SW480 (cell line): ENCODE data around the gene DPP6.

Source experiments
- DNase-seq: peaks from one replicate; pipeline ENCODE4 v3.0.0-alpha.2; 2016; ENCODE audit warnings: low spot score

The DPP6 gene

DNA sequence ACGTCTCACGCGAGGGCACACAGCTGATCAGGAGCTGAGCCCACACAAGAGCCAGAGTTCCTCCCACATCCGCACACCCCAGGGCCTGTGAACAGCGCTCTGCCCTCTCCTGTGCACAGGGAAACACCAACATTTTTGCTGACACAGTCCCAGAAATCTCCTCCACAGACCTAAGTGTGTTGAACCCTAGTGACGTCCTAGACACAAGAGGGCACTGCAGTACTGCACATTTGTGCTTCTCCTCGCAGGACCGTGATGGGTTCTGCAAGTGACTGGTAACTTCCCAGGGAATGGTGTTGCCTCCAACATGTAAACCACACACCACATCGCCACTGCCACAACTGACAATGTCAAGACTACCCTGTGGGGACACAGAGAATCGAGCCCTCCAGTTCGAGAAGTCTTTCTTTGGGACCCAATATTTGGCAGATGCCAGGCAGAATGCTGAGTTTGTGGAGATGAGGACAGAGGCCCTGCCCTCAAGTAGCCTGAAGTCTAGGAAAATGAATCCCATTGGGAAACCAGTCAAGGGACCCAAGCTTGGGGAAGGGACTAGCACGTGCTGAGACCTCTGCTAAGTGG lies 780.5 kb downstream of the DPP6 start:
- peak; percentile 53 for DNase-seq

DNA sequence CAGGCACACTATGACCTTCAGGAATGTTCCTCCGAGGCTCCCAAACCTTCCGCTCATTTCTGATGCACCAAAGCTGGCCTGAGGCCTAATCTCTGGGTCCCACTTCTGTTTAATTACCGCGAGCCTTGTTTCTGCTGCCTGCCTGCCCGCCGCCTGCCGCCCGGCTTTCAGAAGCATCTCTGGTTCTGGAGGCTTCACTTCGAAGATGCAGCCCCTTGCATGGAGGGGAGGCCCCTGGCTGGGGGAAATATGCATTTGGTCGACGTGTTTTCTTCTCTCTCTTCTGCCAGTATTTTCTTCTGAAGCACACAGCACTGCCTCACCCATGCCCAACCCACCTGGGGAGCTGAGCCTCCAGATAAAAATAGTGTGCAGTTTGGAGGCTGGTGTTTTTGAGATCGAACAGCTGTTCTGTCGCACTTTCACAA lies 783.8 kb downstream of the DPP6 start:
- no peak for DNase-seq

DNA sequence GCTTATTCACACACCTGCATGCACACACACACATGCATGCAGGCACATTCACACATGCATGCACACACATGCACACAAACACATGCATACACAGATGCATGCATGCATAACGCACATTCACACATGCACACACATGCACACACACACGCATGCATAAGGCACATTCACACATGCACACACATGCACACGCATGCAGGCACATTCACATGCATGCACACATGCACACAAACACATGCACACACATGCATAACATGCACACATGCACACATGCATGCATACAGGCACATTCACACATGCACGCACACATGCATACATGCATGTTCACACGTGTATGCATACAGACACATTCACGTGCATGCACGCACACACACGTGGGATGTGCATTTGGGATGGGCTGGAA lies 784.9 kb downstream of the DPP6 start:
- no peak for DNase-seq

DNA sequence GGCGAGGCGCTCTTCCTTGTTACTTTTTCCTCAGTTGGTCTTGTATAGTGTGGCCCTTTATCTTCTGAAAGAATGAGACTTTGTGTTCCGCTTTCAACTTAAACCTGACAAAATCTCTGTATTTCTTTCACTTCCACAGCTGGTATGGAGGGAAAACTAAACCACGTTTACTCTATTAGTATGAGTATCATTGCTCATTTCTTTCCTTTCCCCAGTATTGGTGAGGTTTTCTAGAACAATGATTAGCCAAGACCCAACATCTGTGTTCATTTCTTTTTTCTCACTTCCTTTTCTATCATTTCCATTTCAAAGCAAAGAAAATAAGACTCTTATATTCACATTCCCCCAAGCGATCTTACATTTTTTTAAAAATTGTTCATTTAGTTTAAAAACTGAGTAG lies 785.4 kb downstream of the DPP6 start:
- DNase-seq, result no peak

DNA sequence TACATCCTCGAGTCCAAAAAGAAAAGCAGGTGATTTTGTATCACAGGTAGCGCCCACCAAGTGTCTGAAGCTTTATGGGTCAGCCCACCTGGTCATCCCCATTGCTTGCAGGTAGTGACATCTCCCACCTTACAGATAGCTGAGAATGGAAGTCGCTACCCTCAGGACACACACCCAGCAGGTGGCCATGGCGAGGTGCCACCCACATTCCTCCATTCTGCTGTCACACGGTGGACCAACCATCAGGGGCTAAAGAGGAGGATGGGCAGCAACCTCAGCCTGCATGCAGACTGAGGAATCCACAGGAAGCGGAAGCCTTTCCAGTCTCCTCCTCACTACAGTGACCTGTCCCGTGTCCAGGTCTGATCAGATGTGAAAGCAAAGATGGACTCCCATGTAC lies 787.9 kb downstream of the DPP6 start:
- no peak for DNase-seq

DNA sequence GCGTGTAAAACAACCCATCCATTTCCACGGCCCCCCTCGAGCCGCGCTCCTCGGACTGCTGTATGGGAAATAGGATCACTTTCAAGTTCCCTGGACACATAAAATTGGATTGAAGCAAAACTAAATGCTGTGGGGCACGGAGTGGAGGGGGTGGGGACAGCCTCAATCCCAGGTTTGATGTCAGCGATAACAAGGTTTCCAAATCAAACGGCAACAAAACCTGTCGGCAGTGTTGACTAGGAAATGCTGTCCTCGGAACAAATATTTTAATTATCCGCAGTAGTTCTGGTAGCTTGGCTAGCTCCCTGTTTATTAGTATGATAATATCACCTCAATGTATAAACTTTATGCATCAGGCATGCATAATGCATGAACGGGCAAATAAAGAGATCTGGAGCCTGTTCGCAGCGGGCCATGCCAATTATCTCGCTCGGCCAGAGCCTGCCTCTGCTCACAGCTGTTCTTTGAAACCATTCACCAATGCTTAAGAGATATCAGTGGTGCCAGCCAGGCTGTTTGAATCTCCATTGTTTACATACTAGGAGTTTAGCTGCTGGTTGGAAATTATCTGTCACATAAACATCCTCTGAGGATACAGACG lies 789.6 kb downstream of the DPP6 start:
- no peak for DNase-seq

DNA sequence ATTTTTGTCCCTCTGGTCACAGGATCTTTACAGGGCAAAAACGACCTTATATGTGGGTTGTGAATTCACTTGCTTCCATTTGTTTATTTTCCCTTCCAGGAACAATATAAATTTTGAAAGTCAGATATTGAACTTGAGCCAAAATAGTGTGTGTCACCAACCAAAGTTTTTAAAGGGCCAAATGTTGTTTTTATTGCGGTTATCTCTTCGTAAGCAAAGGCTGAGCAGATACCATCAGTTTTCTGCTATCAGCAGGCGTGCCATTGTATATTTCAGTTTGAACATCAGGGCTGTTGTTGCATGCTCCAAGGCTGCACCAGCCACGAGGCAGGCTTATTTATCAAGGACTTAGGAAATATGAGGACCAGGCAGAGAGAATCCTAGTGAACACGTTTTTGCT lies 790.4 kb downstream of the DPP6 start:
- DNase-seq, result no peak

DNA sequence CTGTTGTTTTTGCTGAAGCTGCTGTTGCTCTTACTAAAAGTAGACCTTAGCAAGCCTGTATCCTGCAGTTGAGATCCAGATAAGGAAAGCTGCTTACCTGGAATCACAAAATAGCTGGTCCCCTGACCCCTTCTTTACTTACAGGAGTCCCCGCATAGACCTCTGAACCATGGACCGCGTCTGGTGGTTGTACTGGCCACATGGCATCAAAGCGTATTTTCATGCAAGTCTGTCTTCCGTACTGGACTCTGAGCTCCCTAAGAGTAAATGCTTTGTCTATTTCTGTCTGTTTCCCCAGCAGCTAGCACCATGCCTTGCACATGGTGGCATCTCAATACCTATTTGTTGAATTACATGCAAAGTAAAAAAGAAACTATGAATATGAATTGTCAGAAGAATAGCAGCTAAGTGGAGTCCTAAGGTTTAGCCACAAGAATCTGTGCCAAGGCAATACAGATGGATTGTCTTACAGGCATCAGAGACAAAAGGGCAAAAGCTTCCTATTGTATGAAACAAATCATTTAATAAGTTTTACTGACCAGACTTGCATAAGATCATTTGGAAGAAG lies 791.6 kb downstream of the DPP6 start:
- no peak for DNase-seq

DNA sequence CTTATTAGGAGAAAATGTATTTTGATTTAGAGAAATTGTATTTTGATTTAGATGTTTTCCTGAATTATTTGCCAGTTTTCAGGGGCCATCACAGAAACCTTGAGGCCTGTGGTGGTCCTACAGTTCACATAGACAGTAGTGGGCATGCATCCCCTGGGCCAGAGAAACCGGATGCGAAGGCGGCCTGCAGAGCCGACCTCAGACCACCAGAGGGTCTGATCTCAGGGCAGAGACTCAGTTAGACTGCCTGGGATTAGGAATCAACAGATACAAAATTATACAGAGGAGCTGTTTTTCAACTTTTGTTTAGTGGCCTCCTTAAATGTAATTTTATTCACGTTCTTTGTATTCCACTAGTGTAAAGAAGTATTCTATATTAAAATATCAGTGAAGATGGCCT lies 792.3 kb downstream of the DPP6 start:
- DNase-seq, result no peak

DNA sequence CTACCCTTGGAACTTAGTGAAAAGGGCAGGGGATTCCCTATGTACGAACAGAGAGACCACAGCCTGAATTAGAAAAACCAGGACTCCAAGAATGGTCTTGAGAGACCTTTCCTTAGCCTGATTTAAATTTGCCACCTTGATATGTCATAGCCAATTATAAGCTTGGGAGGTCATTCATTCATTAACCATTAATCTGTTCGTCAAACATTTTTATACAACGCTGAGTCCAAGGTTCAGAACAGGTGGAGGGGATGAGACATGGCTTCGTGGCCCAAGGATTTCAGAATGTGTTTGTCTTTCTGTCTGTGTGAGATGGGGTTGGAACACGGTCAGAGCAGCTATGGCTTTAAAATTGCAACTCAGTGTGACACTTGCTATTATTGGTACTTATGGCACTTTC lies 792.8 kb downstream of the DPP6 start:
- no peak for DNase-seq

DNA sequence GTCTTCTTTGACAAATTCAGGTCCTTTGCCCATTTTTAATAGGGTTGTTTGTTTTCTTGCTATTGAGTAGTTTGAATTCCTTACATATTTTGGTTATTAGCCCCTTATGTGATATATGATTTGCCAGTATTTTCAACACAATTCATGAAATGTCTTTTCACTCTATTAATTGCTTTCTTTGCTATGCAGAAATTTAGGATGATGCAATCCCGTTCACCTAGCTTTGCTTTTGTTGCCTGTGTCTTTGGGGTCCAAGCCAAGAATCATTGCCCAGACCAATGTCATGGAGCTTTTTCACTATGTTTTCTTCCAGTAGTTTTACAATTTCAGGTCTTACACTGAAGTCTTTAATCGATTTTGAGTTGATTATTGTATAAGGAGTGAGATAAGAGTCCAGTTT lies 796.3 kb downstream of the DPP6 start:
- no peak for DNase-seq

DNA sequence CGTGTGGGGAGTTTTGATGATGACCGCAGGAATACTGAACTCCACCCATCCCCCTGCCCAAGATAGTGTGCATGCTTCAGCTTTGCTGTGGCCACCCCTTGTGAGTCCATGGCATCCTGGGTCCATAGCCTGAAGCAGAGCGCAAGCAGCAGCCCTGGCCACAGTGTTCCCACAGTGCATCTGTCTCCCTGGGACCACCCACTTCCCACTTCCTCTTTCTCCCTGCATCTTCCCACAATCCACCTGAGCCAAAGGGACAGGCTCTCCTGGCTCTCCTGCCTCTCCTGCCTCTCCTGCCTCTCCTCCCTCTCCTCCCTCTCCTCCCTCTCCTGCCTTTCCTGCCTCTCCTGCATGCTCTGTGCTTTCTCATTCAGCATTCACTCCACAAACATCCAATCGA lies 800.0 kb downstream of the DPP6 start:
- no peak for DNase-seq

DNA sequence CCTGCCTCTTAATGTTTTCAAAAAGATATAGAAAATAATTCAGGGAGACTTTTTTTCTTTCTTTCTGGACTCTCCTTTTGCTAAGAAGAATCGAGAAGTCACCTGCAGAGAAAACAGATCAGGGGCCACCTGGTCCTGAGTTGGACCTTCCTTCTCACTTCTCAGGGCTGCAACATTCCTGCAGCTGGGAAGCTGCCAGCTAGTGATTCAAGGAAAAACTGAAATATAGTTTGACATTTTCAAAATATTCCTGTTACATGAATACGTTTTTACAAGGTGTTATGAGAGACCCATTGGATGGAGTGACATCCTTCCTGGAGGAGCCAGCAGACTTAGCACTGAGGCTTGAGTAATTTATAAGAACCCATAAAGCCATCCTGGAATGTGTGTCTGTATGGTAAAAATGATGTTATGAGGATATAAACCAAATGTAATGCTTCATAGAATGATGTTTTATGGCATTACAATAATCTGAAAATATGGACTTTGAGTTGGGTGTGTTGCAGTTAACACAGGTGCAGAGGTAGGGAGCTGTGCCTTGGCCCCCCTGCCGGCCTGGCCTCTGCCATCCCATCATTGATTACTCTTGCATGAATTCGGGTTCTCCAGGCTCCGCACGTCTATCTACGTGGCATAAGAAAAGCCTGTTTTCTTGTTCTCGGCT lies 801.0 kb downstream of the DPP6 start:
- DNase-seq, result no peak

DNA sequence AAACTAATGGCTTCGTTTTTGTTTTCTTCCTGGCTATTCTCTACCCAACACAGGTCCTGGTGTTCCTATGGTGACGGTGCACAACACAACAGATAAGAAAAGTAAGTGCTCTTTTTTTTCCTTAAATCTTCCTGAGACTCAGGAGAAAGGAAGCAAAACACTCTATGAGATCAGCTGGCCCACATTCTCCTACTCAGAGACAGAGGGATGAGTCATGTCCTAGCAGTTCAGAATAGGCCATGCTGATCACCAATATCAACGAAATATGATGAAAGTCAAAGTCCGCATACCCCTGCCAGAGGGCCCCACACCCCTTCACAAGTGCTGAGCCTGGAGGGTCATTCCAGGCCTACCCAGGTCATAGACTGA lies 801.5 kb downstream of the DPP6 start:
- DNase-seq, result no peak

DNA sequence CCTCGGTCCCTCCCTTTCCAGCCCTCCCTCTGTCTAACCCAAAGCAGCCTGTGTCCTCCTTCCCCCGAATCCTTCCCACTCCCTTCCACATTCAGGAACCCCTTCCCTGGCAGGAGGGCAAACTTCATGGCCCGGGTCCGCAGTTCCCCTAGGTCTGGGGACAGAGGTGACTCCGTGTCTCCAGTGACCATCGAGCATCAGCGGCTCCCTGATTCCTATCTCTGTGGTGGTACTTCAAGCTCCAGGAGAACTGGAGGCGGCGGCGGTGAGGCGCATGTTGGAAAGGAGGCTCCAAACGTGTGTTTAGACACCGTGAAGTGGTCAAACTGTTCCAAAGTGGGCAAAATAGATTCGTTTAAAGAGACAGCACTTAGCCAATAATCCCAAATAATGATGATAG lies 802.6 kb downstream of the DPP6 start:
- no peak for DNase-seq

DNA sequence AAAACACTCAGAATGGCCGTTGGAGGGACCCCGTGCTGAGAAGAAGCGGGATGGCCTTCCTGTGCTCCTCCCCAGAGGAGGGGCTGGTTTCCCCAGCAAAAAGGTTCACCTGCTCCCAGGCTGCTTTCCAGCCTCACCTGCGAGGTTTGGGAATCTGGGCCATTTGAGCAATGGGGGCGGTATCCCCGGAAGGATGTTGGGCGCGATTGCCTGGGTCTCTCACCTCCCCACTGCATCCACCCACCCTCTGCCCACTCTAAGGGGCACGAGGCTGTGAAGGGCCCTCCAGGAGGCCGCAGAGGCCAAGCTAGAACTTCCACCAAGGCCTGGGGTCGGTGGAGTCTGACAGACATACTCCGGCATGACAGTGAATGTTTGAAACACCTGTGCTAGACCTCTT lies 803.2 kb downstream of the DPP6 start:
- no peak for DNase-seq

DNA sequence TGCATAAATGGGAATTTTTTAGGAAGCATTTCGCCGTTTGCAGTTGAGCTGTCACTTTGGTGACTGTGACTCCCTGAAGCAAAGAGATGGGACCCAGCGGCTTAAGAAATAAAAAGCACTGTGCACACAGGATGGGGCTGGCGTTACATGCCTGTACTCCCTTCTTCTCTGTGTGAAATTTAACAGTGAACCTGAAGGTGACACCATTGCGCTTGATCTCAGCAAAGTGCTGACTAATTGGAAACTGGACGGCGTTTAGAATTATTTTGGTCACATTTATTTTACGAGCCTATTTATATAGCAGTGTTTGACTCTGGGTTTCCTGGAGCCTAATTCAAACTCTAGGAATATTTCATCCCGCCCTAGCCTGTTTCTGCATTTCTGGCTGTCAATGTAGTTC lies 804.5 kb downstream of the DPP6 start:
- no peak for DNase-seq

DNA sequence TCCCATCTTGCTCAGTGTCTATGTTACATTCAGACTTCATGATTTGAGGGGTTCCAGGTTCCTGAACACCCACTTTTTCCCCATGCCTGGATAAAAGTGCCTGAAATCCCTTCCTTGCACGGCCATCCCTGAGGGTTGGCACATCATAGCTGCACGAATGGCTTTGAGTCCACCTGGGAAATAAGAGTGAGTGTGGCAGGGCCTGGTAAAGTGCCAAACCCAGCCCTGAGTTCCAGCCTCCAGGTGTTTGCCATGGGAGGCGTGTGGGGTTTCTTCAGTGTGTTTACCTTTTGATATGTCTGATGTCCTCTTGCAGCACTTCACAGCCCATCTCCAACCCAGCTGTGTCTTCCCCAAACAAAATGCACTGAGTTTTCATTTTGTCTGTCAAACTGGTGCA lies 805.0 kb downstream of the DPP6 start:
- no peak for DNase-seq

DNA sequence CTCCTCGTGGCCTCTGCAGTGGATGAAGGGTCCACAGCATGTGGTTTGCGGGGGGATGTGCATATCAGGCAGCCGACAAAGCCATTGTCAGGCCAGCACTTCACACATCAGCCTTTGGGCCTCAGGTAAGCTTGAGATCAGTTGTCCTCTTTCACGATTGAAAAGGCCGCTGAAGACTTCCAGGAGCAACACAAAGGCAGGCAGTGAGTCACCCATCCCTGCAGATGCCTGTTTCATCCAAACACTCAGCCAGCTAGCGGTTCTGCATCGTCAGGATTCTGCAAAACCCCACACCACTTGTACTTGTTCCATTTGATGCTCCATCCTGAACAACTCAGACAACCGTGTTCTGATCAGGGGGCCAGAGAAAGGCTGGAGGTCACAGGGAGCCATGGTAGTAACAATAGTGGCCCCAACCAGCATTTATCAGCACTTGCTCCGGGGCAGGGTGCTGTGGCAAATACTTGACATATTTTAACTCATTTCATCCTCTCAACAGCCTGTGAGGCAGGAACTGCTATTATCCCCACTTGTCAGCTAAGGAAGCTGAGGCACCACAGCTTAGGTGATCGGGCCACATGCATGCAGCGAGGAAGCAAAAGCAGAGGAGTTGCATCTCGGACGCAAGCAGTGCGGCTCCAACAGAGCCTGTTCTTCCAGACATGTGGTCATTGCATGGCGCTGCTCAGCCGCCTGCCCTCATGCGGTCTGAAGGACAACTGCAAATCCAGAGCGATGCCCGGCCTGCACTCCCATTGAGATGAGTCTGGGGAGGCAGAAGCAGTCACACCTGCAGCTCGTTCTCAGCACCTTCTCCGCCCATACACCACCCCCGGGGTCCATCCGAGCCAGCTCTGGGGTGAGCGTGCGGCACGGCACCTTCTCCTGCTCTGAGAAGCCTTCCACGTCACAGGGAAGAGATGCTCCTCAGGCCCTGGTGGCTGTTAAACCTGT lies 805.8 kb downstream of the DPP6 start:
- no peak for DNase-seq

DNA sequence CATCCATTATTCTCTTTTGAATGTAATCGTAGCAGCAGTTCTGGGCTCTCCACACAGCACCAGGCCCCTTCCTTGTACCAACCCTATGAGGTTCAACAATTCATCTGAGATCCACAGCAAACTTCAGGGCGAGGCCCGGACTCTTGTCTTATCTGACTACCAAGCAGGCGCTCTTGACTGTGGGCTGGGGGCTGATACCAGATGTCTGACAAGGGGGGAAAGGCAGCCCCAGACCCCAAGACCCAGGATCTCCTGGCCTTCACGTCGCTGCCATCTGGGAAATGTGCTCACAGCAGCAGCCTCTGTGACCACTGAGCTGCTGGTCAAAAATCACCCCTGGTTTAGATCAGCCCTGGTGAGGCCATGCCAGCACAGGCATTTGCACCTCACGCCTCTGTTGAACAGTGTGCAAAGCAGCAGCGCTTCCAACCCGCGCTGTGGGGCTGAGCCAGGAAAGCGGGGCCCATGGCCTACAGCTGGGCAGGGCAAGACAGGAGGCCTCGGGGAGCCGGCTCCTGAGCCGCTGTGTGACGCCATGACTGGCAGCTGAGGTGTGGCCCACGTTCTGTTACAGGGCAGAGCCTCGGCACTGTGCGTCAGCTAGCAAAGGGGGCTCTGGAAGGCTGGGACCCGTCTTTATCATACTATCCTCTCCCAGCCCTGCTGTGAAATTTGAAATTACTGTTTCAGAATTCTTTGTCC lies 806.8 kb downstream of the DPP6 start:
- DNase-seq, result no peak

DNA sequence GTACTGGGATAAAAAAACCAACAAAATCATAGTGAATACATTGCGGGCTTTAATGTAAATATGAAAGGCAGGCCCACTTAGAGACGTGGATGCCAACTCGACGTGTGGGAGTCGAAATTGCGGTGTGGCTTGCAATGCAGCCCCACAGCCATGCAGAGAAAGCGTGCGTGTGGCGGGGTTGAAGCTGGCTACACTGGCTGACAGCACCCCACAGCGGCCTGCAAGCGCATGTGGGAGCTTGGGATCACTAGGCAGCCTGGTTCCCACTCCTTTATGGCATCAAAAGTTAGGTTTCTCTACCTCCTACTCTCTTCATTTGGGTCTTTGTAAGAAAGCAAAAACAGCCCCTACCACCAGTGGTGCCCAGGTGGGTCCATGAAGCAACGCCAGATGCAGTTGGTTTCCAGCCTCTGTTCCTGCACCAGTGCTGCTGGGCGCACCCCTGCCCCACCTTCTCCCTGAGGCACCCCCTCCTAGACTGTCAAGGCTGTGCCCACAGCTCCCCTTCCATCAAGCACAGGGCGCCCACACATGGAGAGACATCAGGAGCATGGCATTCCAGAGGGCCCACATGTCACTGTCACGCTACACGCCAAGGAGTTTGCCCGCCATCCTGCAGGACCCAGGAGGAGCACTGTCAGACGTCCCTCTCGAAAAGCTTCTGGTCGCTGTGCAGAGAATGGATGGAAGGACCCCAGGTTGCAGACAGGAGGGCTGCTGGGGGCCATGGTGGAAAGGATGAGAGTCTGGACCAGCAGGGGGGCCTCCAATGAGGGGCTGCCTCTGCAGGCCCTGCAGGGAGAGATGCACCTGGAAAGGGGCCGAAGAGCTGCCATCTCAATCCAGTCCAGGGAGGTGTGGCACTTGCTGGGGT lies 807.8 kb downstream of the DPP6 start:
- DNase-seq, result no peak
